Ovary (tissue), 9 donors: ENCODE data around the gene JDP2. TPM values are rescaled to one million over a fixed set of nuclear protein-coding genes. Genes with fewer than 3 reads are reported as not detected.
A peak's percentile ranks its signal among the peaks of the same experiment; 100 is the strongest.

Source experiments
- DNase-seq, 5 donors: peaks; one replicate each; pipeline ENCODE4 v3.0.0-alpha.2; 2019 to 2020
- H3K27ac ChIP-seq, 2 donors: fragments of 200-600 bp; one replicate each; pipeline versions ENCODE4 v1.5.1 to v1.8.0; 2019 to 2022
- H3K27me3 ChIP-seq: fragments of 200-600 bp; one replicate; pipeline ENCODE4 v1.8.0; 2022
- H3K36me3 ChIP-seq: fragments of 200-600 bp; sonication (generic); one replicate; pipeline ENCODE4 v1.5.1; 2019
- H3K4me1 ChIP-seq: one replicate; pipeline ENCODE4 v1.8.1; 2013; ENCODE audit warnings: mild to moderate bottlenecking, moderate library complexity; ENCODE audit not compliant: insufficient read depth
- H3K4me3 ChIP-seq: fragments of 200-600 bp; sonication (generic); one replicate; pipeline ENCODE4 v1.5.1; 2017
- H3K9me3 ChIP-seq, 2 donors: fragments of 200-600 bp in 1 of 2; sonication (generic) in 1 of 2; one replicate each; pipeline versions ENCODE4 v1.5.1 to v1.8.1; 2013 to 2019; ENCODE audit warnings: mild to moderate bottlenecking in 1 of 2, moderate library complexity in 1 of 2
- CTCF ChIP-seq, 3 donors: fragments of 450-650 bp in 2 of 3; fragments of 200-600 bp in 1 of 3; IDR thresholded peaks; one replicate each; pipeline versions ENCODE4 v1.5.1 to v1.8.0; 2016 to 2022; ENCODE audit warnings: antibody characterized with exemption in 3 of 3, mild to moderate bottlenecking in 1 of 3
- EP300 ChIP-seq: sonication (generic); formaldehyde crosslinking; IDR thresholded peaks from one replicate; pipeline ENCODE4 v1.6.1; 2017; ENCODE audit warnings: antibody characterized with exemption
- POLR2A ChIP-seq: fragments of 450-650 bp; IDR thresholded peaks from one replicate; pipeline ENCODE4 v1.6.1; 2017; ENCODE audit warnings: antibody characterized with exemption, mild to moderate bottlenecking, moderate library complexity
- WGBS, 3 donors: extraction: QIAGEN DNeasy Blood & Tissue Kit in 1 of 3; methylation state at CpG; one replicate each; pipeline versions ENCODE4 v1.1.5 to v1.1.7; 2013 to 2017; 5-methylcytosine and 5-hydroxymethylcytosine counted together
- intact Hi-C, 4 donors: fragments of 100-400 bp; cut with DNase I; formaldehyde crosslinking; loops; one replicate each; pipeline versions ENCODE4 v1.11.0 to v1.15.1; 2022 to 2023
- polyA plus RNA-seq, 2 donors: library from polyadenylated mRNA; stranded (reverse); fragments of 200-250 nt in 1 of 2; fragments of 350-450 nt in 1 of 2; fragmentation: Illumina TruSeq in 1 of 2; extraction: RNeasy Lipid Tissue Mini Kit (QIAGEN cat#74804) in 1 of 2; gene quantifications; one replicate each; pipeline ENCODE4 v1.2.3, GENCODE V29; 2013 to 2014
- total RNA-seq, 7 donors: library from RNA; depleted of rRNA in 2 of 7; stranded (reverse); fragments of >200 nt in 2 of 7; fragmentation: NEBNext Ultra II Directional in 3 of 7; extraction: Animal tissue kit (Norgen Biotek cat#: 25700) in 3 of 7; gene quantifications; one replicate each; pipeline versions ENCODE4 v1.1.0 to v1.2.4, GENCODE V29; 2016 to 2023
- donor health status: DM: no; HTN: no; CAD: no; lungs with moderate emphysema.
- donor health status: DM: no; HTN: no; CAD: no.
- donor health status: Bipolar disorder and iron deficiency.
- donor health status: DM: yes; HTN: yes; CAD: no.
- donor health status: DM: no; HTN: no; CAD: no.
- donor health status: DM: yes; HTN: yes; CAD: no.

Gene JDP2
- total and polyA plus RNA-seq, 9 donors: 16.2 to 89.9 (median 26.8) TPM

GRCh38 chr14:75399843-75400775 is 27.7 kb upstream of the JDP2 start:
- intact Hi-C loops: no loop called here
- H3K4me1 ChIP-seq: no peaks in the 10 kb centered on the region
- no peaks in the 10 kb centered on the region for H3K27me3 ChIP-seq
- H3K27ac ChIP-seq: no peak overlapping the region
- no peak overlapping the region for H3K4me3 ChIP-seq
- H3K9me3 ChIP-seq: no peaks in the 10 kb centered on the region
- WGBS, 3 donors: 57 to 66% (median 59%) methylated on average over 7 of the region's 7 CpGs
- no peak for TF ChIP-seq CTCF (IDR thresholded peaks at IDR 0.05)
- no peak for TF ChIP-seq EP300
- TF ChIP-seq POLR2A: no peak
- no peaks in the 10 kb centered on the region for H3K36me3 ChIP-seq
- peak; percentile 40 to 73 (median 60) for DNase-seq

DNA sequence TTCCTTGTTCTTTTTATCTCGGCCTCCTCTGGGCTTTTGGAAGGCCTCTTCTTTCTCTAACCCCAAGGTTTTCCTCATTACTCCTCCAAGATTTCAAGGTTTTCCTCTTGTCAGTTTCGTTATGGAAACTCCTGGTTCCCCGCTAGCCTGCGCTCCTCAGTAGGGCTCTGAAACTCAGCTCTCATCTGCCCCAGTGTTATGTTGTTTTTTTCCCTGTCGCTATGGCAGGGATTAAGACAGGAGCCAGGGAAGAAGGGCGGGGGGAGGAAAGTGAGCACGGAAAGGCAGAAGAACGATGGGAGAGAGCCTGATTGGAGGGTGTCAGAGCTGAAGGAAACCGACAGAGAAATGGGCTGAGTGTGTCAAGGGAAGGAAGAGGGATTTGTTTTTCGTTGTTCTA is 26.5 kb upstream of the JDP2 start:
- Histone ChIP-seq H3K4me3 (no peak overlapping the region), H3K27ac (peak overlapping the region; percentile 44 to 75), H3K4me1 (no peaks in the 10 kb centered on the region), H3K36me3 (no peaks in the 10 kb centered on the region), H3K27me3 (no peaks in the 10 kb centered on the region), H3K9me3 (no peaks in the 10 kb centered on the region)
- peak; percentile 56 to 80 (median 63) for DNase-seq
- WGBS, 3 donors: 5 to 10% (median 8%) methylated on average over 10 of the region's 10 CpGs
- intact Hi-C loops: no loop called here
- peak; percentile 22 for TF ChIP-seq POLR2A
- TF ChIP-seq EP300: no peak
- no peak for TF ChIP-seq CTCF (IDR thresholded peaks at IDR 0.05)

DNA sequence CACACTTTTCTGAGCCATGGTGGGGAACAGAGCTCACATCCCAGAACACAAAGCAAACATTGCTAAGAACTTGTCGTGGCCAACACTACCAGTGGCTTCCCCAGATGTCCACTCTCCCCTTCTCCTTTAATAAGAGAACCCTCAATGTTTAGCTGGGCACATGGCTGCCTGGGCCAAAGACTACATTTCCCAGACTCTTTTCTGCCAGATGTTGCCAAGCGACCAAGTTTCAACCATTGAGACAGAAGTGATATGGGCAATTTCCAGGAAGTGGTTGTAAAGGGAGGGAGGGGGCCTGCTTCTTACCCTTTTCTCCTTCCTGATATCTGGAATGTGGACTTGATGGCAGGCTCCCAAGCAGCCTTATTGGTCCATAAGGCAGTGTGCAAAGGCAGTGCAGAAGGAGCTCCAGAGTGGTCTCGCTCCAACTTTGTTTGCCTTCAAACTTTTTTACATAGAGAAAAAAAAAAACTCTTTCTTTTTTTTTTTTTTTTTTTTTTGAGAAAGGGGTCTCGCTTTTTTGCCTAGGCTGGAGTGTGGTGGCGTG is 24.9 kb upstream of the JDP2 start:
- Histone ChIP-seq H3K4me1 (no peaks in the 10 kb centered on the region), H3K9me3 (no peaks in the 10 kb centered on the region), H3K36me3 (no peaks in the 10 kb centered on the region), H3K27ac (no peak overlapping the region), H3K4me3 (no peak overlapping the region), H3K27me3 (no peaks in the 10 kb centered on the region)
- no peak for DNase-seq
- WGBS, 3 donors: 95 to 98% (median 97%) methylated on average over 5 of the region's 5 CpGs
- intact Hi-C loops: no loop called here
- TF ChIP-seq CTCF (IDR thresholded peaks at IDR 0.05): no peak

DNA sequence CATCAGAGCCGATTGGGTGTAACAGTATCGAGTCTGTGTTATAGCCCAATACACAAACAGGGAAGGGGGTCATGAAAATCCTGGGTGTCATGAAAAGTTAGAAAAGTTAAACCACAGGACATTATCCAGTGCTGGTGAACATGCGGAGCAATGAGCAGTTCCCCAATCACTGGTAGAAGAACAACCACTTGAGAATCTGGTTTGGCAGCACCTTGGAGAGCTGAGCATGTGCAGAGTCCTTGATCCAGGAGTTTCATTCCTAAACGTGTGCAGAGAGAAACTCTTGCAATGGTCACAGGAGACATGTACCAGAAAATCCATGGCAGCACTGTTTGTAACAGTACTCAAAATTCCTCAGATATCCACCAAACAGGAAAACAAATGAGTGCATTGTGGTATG is 23.0 kb upstream of the JDP2 start:
- no peaks in the 10 kb centered on the region for H3K27me3 ChIP-seq
- no peak for TF ChIP-seq POLR2A
- TF ChIP-seq EP300: no peak
- no peak for TF ChIP-seq CTCF (IDR thresholded peaks at IDR 0.05)
- no peaks in the 10 kb centered on the region for H3K9me3 ChIP-seq
- intact Hi-C loops: no loop called here
- no peaks in the 10 kb centered on the region for H3K36me3 ChIP-seq
- no peak for DNase-seq
- H3K4me1 ChIP-seq: no peaks in the 10 kb centered on the region
- 70 to 80% (median 74%) methylated on average over 4 of the region's 4 CpGs for WGBS, 3 donors
- no peak overlapping the region for H3K27ac ChIP-seq
- no peak overlapping the region for H3K4me3 ChIP-seq
